ENCODE data around the gene CCDC179.

Gene CCDC179

DNA sequence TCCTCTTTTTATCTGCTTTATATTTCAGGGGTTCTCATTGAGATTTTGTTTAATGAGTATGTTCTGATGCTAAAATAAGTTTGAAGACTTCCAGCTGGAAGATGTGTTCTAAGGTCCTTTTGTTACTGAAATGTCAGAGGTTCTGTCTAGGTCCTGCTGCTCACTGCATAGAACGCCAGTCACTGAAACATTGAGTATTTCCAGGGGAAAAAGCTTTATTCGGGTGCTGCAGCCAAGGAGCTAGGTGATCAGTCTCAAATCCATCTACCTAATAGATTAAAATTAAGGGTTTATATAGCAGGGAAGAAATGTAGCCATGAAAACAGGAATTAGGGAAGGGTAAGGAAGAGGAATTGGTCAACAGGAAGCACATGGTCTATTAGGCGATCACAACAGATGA, 50.4 kb downstream of the CCDC179 start:
- no peak overlapping the region for H3K4me3 ChIP-seq (ENCODE audit: low read depth, low read length)
- DNase-seq (ENCODE audit: low read depth) = no peak
- TF ChIP-seq, protein P1, sequence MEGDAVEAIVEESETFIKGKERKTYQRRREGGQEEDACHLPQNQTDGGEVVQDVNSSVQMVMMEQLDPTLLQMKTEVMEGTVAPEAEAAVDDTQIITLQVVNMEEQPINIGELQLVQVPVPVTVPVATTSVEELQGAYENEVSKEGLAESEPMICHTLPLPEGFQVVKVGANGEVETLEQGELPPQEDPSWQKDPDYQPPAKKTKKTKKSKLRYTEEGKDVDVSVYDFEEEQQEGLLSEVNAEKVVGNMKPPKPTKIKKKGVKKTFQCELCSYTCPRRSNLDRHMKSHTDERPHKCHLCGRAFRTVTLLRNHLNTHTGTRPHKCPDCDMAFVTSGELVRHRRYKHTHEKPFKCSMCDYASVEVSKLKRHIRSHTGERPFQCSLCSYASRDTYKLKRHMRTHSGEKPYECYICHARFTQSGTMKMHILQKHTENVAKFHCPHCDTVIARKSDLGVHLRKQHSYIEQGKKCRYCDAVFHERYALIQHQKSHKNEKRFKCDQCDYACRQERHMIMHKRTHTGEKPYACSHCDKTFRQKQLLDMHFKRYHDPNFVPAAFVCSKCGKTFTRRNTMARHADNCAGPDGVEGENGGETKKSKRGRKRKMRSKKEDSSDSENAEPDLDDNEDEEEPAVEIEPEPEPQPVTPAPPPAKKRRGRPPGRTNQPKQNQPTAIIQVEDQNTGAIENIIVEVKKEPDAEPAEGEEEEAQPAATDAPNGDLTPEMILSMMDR (IDR thresholded peaks at IDR 0.05; ENCODE audit: low read depth, low read length, missing control alignments) = no peak

DNA sequence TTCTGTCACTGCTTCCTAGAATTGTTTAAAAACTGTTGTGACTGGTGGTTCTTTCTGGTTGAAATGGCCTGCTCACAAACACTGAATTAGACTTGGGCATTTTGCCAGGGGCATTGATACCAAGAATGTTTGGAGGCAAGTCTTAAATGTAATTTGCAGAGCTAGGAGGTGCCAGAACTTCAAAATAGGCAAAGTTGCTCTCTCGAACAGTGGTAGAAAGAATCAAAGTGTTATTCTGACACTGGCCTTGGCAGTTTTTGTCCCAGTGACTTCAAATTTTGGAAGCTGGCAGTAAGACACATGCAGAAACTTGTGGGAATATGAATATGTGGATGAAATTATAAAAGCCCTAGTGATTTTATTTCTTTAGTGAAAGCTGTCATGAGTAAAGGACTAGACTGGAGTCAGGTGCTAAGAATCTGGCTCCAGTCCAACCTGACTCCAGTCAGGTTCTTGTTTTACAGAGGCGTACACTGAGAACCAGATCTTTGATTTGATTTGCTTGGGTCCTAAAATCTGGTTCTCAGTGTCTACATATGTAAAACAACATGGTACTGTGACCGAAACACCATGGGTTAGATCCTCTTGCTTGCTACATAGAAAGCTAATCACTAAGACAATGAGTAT, 51.6 kb downstream of the CCDC179 start:
- TF ChIP-seq, protein P1 (IDR thresholded peaks at IDR 0.05; ENCODE audit: low read depth, low read length, missing control alignments) = no peak
- H3K4me3 ChIP-seq (ENCODE audit: low read depth, low read length) = no peak overlapping the region
- no peak for DNase-seq (ENCODE audit: low read depth)

DNA sequence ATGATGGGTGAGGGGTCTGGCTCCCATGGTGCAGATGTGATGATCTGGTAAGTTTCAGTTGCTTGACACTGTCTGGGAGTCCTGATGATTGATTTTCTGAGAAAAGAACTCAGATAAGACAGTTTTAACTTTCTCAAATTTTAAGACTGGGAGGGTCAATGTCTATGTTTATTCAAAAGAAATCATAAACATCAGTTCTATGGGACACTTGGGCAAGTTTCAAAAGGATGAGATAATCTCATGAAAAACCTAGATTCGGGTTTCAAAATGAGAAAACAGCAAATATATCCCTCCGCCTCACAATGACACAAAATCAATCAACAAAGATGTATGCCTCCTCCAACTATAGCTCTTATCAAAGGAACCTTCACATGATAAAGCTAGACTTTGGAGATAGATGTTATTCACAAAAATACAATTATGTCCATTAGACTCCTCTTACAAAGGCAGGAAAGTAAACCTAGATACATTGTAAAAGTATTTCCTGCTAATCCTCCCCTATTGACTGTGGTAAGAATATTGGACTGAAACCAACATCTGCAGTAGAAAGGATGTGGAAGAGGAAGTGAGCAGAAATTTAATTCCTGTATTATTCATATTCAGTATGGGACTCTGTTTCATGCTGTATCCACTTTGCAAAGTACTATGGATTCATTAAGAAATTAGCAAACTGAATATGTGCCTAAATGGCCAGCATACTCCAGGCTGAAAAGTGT, 52.3 kb downstream of the CCDC179 start:
- DNase-seq (ENCODE audit: low read depth) = peak; percentile 24

DNA sequence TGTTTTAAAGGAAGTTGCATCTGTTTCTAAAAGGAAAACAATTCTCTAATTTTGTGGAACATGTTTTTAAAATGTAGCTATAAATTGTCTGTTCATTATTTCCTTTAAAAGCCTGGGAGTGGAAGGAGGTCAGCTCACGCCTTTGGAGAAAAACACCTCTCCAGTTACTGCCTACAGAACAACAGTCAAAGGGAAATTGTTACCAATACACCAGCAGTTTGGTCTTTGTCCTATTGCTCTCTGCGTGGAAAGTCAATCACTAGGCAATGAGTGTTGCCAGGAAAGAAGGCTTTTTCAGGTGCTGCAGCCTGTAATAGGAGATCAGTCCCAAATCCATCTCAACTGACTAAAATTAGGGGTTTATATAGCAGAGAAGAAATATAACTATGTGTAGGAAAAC, 52.9 kb downstream of the CCDC179 start:
- no peak overlapping the region for H3K4me3 ChIP-seq (ENCODE audit: low read depth, low read length)
- DNase-seq (ENCODE audit: low read depth) = no peak
- TF ChIP-seq, protein P1 (IDR thresholded peaks at IDR 0.05; ENCODE audit: low read depth, low read length, missing control alignments) = no peak

More for the DNA sequence above, 52.3 kb downstream of the CCDC179 start:
- no peak overlapping the region for H3K4me3 ChIP-seq (ENCODE audit: low read depth, low read length)
- TF ChIP-seq, protein P1 (IDR thresholded peaks at IDR 0.05; ENCODE audit: low read depth, low read length, missing control alignments) = no peak

DNA sequence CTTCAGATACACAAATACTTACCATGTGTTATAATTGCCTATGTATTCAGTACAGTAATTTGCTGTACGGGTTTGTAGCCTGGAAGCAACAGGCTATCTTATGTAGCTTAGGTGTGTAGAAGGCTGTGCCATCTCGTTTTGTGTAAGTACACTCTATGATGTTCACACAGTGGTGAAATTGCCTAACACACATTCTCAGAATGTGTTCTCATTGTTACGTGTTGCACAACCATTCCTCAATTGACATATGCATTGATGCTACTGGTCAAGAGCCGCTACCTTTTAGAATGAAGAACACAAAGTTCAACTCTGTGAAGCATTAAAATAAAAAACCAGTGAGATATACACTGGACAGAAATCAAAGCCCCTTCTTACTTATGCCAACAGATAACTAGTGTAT, 57.4 kb downstream of the CCDC179 start:
- no peak overlapping the region for H3K4me3 ChIP-seq (ENCODE audit: low read depth, low read length)
- DNase-seq (ENCODE audit: low read depth) = no peak
- TF ChIP-seq, protein P1 (IDR thresholded peaks at IDR 0.05; ENCODE audit: low read depth, low read length, missing control alignments) = no peak

DNA sequence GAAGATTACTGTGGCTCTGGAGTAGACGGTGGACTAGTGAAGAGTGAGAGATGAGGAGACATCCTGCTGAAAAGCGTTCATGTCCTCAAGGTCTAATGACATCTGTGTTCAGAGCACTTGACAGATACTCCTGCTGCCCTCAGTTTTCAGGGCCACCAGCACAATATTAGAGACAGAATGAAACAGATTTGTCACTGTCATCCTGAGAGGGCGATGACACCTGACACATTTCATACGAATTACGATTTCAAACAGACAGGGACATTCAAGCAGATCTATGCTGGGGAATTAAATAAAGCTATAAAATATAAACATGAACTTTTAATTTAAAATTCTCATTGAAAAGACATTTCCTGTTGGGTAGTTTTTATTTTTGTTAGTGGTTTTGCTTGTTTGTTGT, 59.8 kb downstream of the CCDC179 start:
- H3K4me3 ChIP-seq (ENCODE audit: low read depth, low read length) = no peak overlapping the region
- no peak for DNase-seq (ENCODE audit: low read depth)
- TF ChIP-seq, protein P1 (IDR thresholded peaks at IDR 0.05; ENCODE audit: low read depth, low read length, missing control alignments) = no peak

DNA sequence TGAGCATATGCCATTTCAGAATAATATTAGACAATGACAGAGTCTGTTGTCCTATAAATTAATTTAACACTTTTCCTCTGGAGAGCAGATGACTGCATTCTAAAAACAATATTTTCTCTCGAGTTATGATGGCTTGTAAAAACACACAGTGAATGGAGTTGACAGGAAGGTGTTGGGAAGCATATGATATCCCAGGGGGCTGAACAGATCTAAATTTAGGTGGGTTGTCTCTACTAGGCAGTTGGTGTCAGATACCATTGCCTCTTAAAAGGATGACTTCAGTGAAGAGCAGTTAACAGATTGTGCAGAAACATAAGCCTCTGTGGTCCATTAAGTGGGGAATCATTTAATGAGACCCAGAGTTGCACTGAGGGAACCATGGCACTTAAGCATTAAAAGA, 61.4 kb downstream of the CCDC179 start:
- TF ChIP-seq, protein P1 (IDR thresholded peaks at IDR 0.05; ENCODE audit: low read depth, low read length, missing control alignments) = no peak
- no peak overlapping the region for H3K4me3 ChIP-seq (ENCODE audit: low read depth, low read length)
- DNase-seq (ENCODE audit: low read depth) = no peak
